IMR-90 (cell line): ENCODE results near the gene PDE4DIP. TPM values are rescaled to one million over a fixed set of nuclear protein-coding genes. Genes with fewer than 3 reads are reported as not detected.
"Not testable (repeated sequence)": the region's sequence is repeated elsewhere in the genome, so short reads cannot be mapped to it uniquely, and the experiment has no call there.

Source experiments
- ATAC-seq: fragments of 200-7000 bp; cut with Tn5 transposase; 2 replicates; pipeline ENCODE4 v1.9.1; 2020; ENCODE audit warnings: low read depth, mild to moderate bottlenecking, moderate library complexity
- BruUV-seq: library from RNA; stranded (reverse); fragments of 400-500 nt; replicated peaks from 2 replicates; lab custom pipeline; 2021; lab: Mats Ljungman, UMichigan
- CTCF ChIA-PET: fragments of 300-600 bp; formaldehyde crosslinking; extraction: SDS; loops from one replicate; lab custom pipeline; 2021; ENCODE audit warnings: antibody characterized with exemption; lab: Yijun Ruan, JAX
- POLR2A ChIA-PET: fragments of 300-600 bp; sonication (Branson Sonifier 250); formaldehyde crosslinking; loops from one replicate; lab custom pipeline; 2022; ENCODE audit warnings: antibody characterized with exemption; ENCODE audit not compliant: unreplicated experiment; lab: Charles Lee
- DNase-seq: peaks from one replicate; pipeline ENCODE4 v3.0.0; 2013
- H2AFZ ChIP-seq: replicated peaks from 2 replicates; pipeline ENCODE3; 2013; ENCODE audit warnings: low read length, mild to moderate bottlenecking; ENCODE audit not compliant: poor library complexity
- H2AK5ac ChIP-seq: 2 replicates; pipeline ENCODE4 v1.6.1; 2013; ENCODE audit warnings: low read depth, low read length, inconsistent platforms
- H2AK9ac ChIP-seq: replicated peaks from 2 replicates; pipeline ENCODE3; 2013; ENCODE audit warnings: mild to moderate bottlenecking, low read depth, low read length, moderate library complexity; ENCODE audit not compliant: poor library complexity
- H2BK120ac ChIP-seq: 2 replicates; pipeline ENCODE4 v1.6.1; 2013; ENCODE audit warnings: low read depth, low read length, inconsistent platforms
- H2BK15ac ChIP-seq: 3 replicates; pipeline ENCODE4 v1.6.1; 2013; ENCODE audit warnings: low read depth, low read length, inconsistent platforms
- H2BK20ac ChIP-seq: 2 replicates; pipeline ENCODE4 v1.6.1; 2013; ENCODE audit warnings: low read depth, mild to moderate bottlenecking, inconsistent platforms, low read length, moderate library complexity
- H2BK5ac ChIP-seq: 2 replicates; pipeline ENCODE4 v1.6.1; 2013; ENCODE audit warnings: mild to moderate bottlenecking, low read depth, low read length, inconsistent platforms; ENCODE audit not compliant: poor library complexity, severe bottlenecking
- H3K14ac ChIP-seq: replicated peaks from 2 replicates; pipeline ENCODE4 v1.6.1; 2013; ENCODE audit warnings: low read depth, low read length, inconsistent platforms
- H3K18ac ChIP-seq: 2 replicates; pipeline ENCODE4 v1.6.1; 2013; ENCODE audit warnings: low read depth, low read length, control low read depth
- H3K23ac ChIP-seq: 2 replicates; pipeline ENCODE4 v1.6.1; 2013; ENCODE audit warnings: low read depth, low read length, inconsistent platforms
- H3K27ac ChIP-seq: 2 replicates; pipeline ENCODE4 v1.5.1; 2013; ENCODE audit warnings: mild to moderate bottlenecking, control low read depth, low read length; ENCODE audit not compliant: insufficient read depth
- H3K27me3 ChIP-seq: 2 replicates; pipeline ENCODE4 v1.6.1; 2013; ENCODE audit warnings: low read length; ENCODE audit not compliant: control insufficient read depth, insufficient read depth
- H3K36me3 ChIP-seq: 2 replicates; pipeline ENCODE4 v1.6.1; 2013; ENCODE audit warnings: low read length, mixed read lengths; ENCODE audit not compliant: control insufficient read depth, insufficient read depth
- H3K4ac ChIP-seq: 2 replicates; pipeline ENCODE4 v1.6.1; 2013; ENCODE audit warnings: low read depth, low read length, inconsistent platforms
- H3K4me1 ChIP-seq: 2 replicates; pipeline ENCODE4 v1.6.1; 2013; ENCODE audit warnings: low read length, mixed read lengths; ENCODE audit not compliant: control insufficient read depth, insufficient read depth
- H3K4me2 ChIP-seq: 2 replicates; pipeline ENCODE4 v1.6.1; 2013; ENCODE audit warnings: low read depth, mild to moderate bottlenecking, control low read depth, low read length, moderate library complexity
- H3K4me3 ChIP-seq: 2 replicates; pipeline ENCODE4 v1.5.1; 2013; ENCODE audit warnings: low read depth, mild to moderate bottlenecking, control low read depth, low read length, moderate library complexity; ENCODE audit not compliant: insufficient read depth
- H3K56ac ChIP-seq: 2 replicates; pipeline ENCODE4 v1.6.1; 2013; ENCODE audit warnings: low read length, inconsistent platforms; ENCODE audit not compliant: insufficient read depth; ENCODE audit errors: extremely low read depth
- H3K79me1 ChIP-seq, 2 experiments: 2 replicates each; pipeline ENCODE4 v1.6.1; 2013; ENCODE audit warnings: low read length in 2 of 2, inconsistent platforms in 1 of 2, low read depth in 1 of 2
- H3K9ac ChIP-seq: 2 replicates; pipeline ENCODE4 v1.6.1; 2013; ENCODE audit warnings: low read depth, low read length, control low read depth
- H3K9me1 ChIP-seq: 2 replicates; pipeline ENCODE4 v1.6.1; 2013; ENCODE audit warnings: low read length, inconsistent platforms; ENCODE audit not compliant: insufficient read depth
- H3K9me3 ChIP-seq: 2 replicates; pipeline ENCODE4 v1.6.1; 2013; ENCODE audit warnings: low read length; ENCODE audit not compliant: control insufficient read depth, insufficient read depth
- H4K20me1 ChIP-seq: 2 replicates; pipeline ENCODE4 v1.6.1; 2013; ENCODE audit warnings: low read length, inconsistent platforms; ENCODE audit not compliant: insufficient read depth
- H4K5ac ChIP-seq: 2 replicates; pipeline ENCODE4 v1.6.1; 2013; ENCODE audit warnings: mild to moderate bottlenecking, low read depth, low read length, control low read depth
- H4K8ac ChIP-seq, 2 experiments: 2 replicates each; pipeline ENCODE4 v1.6.1; 2013; ENCODE audit warnings: low read depth in 2 of 2, low read length in 2 of 2, control low read depth in 1 of 2, inconsistent platforms in 1 of 2
- H4K91ac ChIP-seq: 2 replicates; pipeline ENCODE4 v1.6.1; 2013; ENCODE audit warnings: low read depth, low read length, inconsistent platforms; ENCODE audit not compliant: insufficient read depth
- WGBS, 2 experiments: methylation state at CpG; one replicate each; pipeline versions ENCODE4 v1.1.5 to v1.1.7; 2013; ENCODE audit warnings: missing lambda C conversion rate in 2 of 2; ENCODE audit not compliant: insufficient read length in 1 of 2; ENCODE audit errors: extremely low coverage in 2 of 2; 5-methylcytosine and 5-hydroxymethylcytosine counted together
- dilution Hi-C: fragments of 300-500 bp; cut with HindIII; formaldehyde crosslinking; loops from one replicate; pipeline ENCODE4 v1.14.3; 2018; ENCODE audit warnings: low sequenced_read_pairs; ENCODE audit not compliant: unreplicated experiment
- in situ Hi-C: fragments of 300-500 bp; cut with MboI; formaldehyde crosslinking; loops from 3 replicates; pipeline ENCODE4 v1.14.3; 2019; ENCODE audit warnings: low sequenced_read_pairs, inconsistent platforms, mixed read lengths
- intact Hi-C: fragments of 100-400 bp; cut with micrococcal nuclease; formaldehyde crosslinking; loops from 2 replicates; pipeline ENCODE4 v1.10.0; 2022
- polyA plus RNA-seq, 3 experiments: library from polyadenylated mRNA; depleted of rRNA; stranded (reverse); fragments of >200 nt; gene quantifications; 2 replicates each; pipeline ENCODE4 v1.2.3, GENCODE V29; 2012; ENCODE audit warnings: low replicate concordance in 1 of 3
- total RNA-seq: library from RNA; depleted of rRNA; stranded (reverse); fragments of >200 nt; gene quantifications from 2 replicates; pipeline ENCODE4 v1.2.3, GENCODE V29; 2012

Gene PDE4DIP
- total and polyA plus RNA-seq, 2 of the 4 experiments (the other 2 are of a cell fraction): 36.7 to 74.4 TPM

- H3K9me1 ChIP-seq, in situ Hi-C loops, H2AFZ ChIP-seq, BruUV-seq, H3K9ac ChIP-seq, H2BK15ac ChIP-seq, H3K27ac ChIP-seq, H4K91ac ChIP-seq, DNase-seq, H4K5ac ChIP-seq, H3K4me3 ChIP-seq, H3K4me1 ChIP-seq, H2BK120ac ChIP-seq, H3K14ac ChIP-seq, H3K56ac ChIP-seq, H3K4me2 ChIP-seq, H3K27me3 ChIP-seq, H3K36me3 ChIP-seq, H4K20me1 ChIP-seq, H3K23ac ChIP-seq, ATAC-seq, POLR2A ChIA-PET, intact Hi-C loops, H2AK9ac ChIP-seq, H4K8ac ChIP-seq, H3K18ac ChIP-seq, CTCF ChIA-PET, H3K9me3 ChIP-seq, H2BK5ac ChIP-seq, H2AK5ac ChIP-seq, H2BK20ac ChIP-seq, H3K79me1 ChIP-seq, dilution Hi-C loops, H3K4ac ChIP-seq: not testable (repeated sequence)
- WGBS, 2 experiments: no CpG with 5 or more reads among the region's 3 CpGs
Measured at GRCh38 chr1:149033916-149034315, 189.7 kb downstream of the PDE4DIP start.

GRCh38 chr1:149043056-149043455, 198.8 kb downstream of the PDE4DIP start:
- H2BK120ac ChIP-seq, intact Hi-C loops, H3K23ac ChIP-seq, H4K5ac ChIP-seq, H3K4me2 ChIP-seq, CTCF ChIA-PET, H4K91ac ChIP-seq, POLR2A ChIA-PET, H3K56ac ChIP-seq, H3K27ac ChIP-seq, H3K9me3 ChIP-seq, H2BK5ac ChIP-seq, H3K27me3 ChIP-seq, H3K4me3 ChIP-seq, H3K4me1 ChIP-seq, in situ Hi-C loops, H2BK15ac ChIP-seq, DNase-seq, H4K8ac ChIP-seq, H2BK20ac ChIP-seq, H3K9ac ChIP-seq, BruUV-seq, H3K14ac ChIP-seq, H3K18ac ChIP-seq, H3K79me1 ChIP-seq, H2AK5ac ChIP-seq, H2AFZ ChIP-seq, H3K36me3 ChIP-seq, H3K9me1 ChIP-seq, H3K4ac ChIP-seq, dilution Hi-C loops, H4K20me1 ChIP-seq, ATAC-seq, H2AK9ac ChIP-seq: not testable (repeated sequence)
- no CpG with 5 or more reads among the region's 4 CpGs for WGBS, 2 experiments
